ENCODE results near the gene COL25A1. TPM values are rescaled to one million over a fixed set of nuclear protein-coding genes. Genes with fewer than 3 reads are reported as not detected.

The COL25A1 gene
- total RNA-seq, 1 experiment from 2014 or later = 4.2 TPM

GRCh38 chr4:108846568-108846967 is 455.9 kb downstream of the COL25A1 start:
- Histone ChIP-seq H2BK15ac (ENCODE audit: low read depth, low read length) (no peak overlapping the region), H3K9me3 (ENCODE audit: control insufficient read depth, low read depth, low read length) (no peaks in the 10 kb centered on the region), H3K23me2 (ENCODE audit: insufficient read length, low read depth, low read length, poor library complexity, severe bottlenecking) (no peaks in the 10 kb centered on the region), H3K79me2 (ENCODE audit: insufficient read depth, low read length) (no peaks in the 10 kb centered on the region), H4K8ac (replicated peaks; ENCODE audit: insufficient read length, low read depth, low read length) (no peak overlapping the region), H3K4me2 (ENCODE audit: insufficient read depth, insufficient read length, low read length) (no peak overlapping the region), H2BK120ac (ENCODE audit: low read depth, low read length, poor library complexity, severe bottlenecking) (no peak overlapping the region), H3K4ac (ENCODE audit: low read depth, low read length) (no peak overlapping the region), H3K23ac (ENCODE audit: insufficient read length, low read depth, low read length) (no peak overlapping the region), H3K18ac (ENCODE audit: insufficient read length, low read depth, low read length) (no peak overlapping the region), H3T11ph (ENCODE audit: low read length) (no peak overlapping the region), H2BK12ac (ENCODE audit: insufficient read length, low read depth, low read length) (no peak overlapping the region), H2BK20ac (ENCODE audit: low read depth, low read length, poor library complexity, severe bottlenecking) (no peak overlapping the region), H3K27me3 (ENCODE audit: insufficient read depth, low read length) (no peaks in the 10 kb centered on the region), H4K20me1 (ENCODE audit: control insufficient read depth, insufficient read depth, insufficient read length) (no peaks in the 10 kb centered on the region), H2AFZ (ENCODE audit: low read length) (no peak overlapping the region), H4K91ac (ENCODE audit: insufficient read length, low read depth, low read length) (no peak overlapping the region), H3K9ac (ENCODE audit: extremely low read depth, insufficient read length, low read length) (no peak overlapping the region), H2AK5ac (ENCODE audit: insufficient read length, low read length) (no peak overlapping the region), H4K5ac (ENCODE audit: insufficient read length, low read depth, low read length) (no peak overlapping the region), H2BK5ac (ENCODE audit: insufficient read length, low read length) (no peak overlapping the region), H3K4me1 (ENCODE audit: insufficient read depth, low read length) (peaks cover 3% of the 10 kb centered on the region; the same call in 1 of the 2 replicates), H3K27ac (ENCODE audit: insufficient read length, low read depth, low read length) (no peak overlapping the region), H3K56ac (ENCODE audit: insufficient read length, low read depth, low read length) (no peak overlapping the region), H3K14ac (ENCODE audit: insufficient read depth, low read length) (no peak overlapping the region), H3K79me1 (ENCODE audit: insufficient read depth, low read depth, low read length, poor library complexity, severe bottlenecking) (no peaks in the 10 kb centered on the region)
- peaks cover 8 to 9% of the 10 kb centered on the region in 2 experiments for H3K4me1 Mint-ChIP-seq
- H3K4me3 Mint-ChIP-seq = no peak overlapping the region
- H3K27me3 Mint-ChIP-seq (ENCODE audit: low read depth) = no peaks in the 10 kb centered on the region
- TF ChIP-seq, protein P1, sequence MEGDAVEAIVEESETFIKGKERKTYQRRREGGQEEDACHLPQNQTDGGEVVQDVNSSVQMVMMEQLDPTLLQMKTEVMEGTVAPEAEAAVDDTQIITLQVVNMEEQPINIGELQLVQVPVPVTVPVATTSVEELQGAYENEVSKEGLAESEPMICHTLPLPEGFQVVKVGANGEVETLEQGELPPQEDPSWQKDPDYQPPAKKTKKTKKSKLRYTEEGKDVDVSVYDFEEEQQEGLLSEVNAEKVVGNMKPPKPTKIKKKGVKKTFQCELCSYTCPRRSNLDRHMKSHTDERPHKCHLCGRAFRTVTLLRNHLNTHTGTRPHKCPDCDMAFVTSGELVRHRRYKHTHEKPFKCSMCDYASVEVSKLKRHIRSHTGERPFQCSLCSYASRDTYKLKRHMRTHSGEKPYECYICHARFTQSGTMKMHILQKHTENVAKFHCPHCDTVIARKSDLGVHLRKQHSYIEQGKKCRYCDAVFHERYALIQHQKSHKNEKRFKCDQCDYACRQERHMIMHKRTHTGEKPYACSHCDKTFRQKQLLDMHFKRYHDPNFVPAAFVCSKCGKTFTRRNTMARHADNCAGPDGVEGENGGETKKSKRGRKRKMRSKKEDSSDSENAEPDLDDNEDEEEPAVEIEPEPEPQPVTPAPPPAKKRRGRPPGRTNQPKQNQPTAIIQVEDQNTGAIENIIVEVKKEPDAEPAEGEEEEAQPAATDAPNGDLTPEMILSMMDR (conservative IDR thresholded peaks at IDR 0.05) = no peak
- DNase-seq = no peak
- H3K36me3 Mint-ChIP-seq (ENCODE audit: insufficient read depth in 1 of 3, low read depth in 3 of 3) = no peaks in the 10 kb centered on the region
- H3K27ac Mint-ChIP-seq = no peak overlapping the region
- H3K9me3 Mint-ChIP-seq = no peaks in the 10 kb centered on the region
- WGBS (ENCODE audit: extremely low coverage, insufficient read length, low lambda C conversion rate) = no CpG with 5 or more reads among the region's 2 CpGs
